B cell (primary cell): ENCODE results near the gene MTFMT. TPM values are rescaled to one million over a fixed set of nuclear protein-coding genes. Genes with fewer than 3 reads are reported as not detected.

Experiments
- ATAC-seq: fragments of 200-7000 bp; cut with Tn5 transposase; one replicate; pipeline ENCODE4 v1.10.0; 2021; ENCODE audit warnings: low read depth, mild to moderate bottlenecking, moderate number of reproducible peaks, moderate library complexity
- CTCF ChIA-PET: fragments of 350-600 bp; sonication (Branson Sonifier 250); formaldehyde crosslinking; loops from one replicate; lab custom pipeline; 2021; ENCODE audit warnings: antibody characterized with exemption, inconsistent platforms; lab: Charles Lee
- POLR2A ChIA-PET: fragments of 350-600 bp; sonication (Branson Sonifier 250); formaldehyde crosslinking; loops from one replicate; lab custom pipeline; 2021; ENCODE audit warnings: antibody characterized with exemption; lab: Charles Lee
- DNase-seq: peaks from one replicate; pipeline ENCODE4 v3.0.0; 2013
- H2AFZ ChIP-seq: 2 replicates; pipeline ENCODE4 v1.6.1; 2012; ENCODE audit warnings: mild to moderate bottlenecking, low read depth, low read length; ENCODE audit not compliant: insufficient read depth, poor library complexity, severe bottlenecking
- H3K27ac ChIP-seq, 2 donors: 1 replicate in 1 of 2; 2 replicates in 1 of 2; pipeline ENCODE4 v1.5.1; 2012 to 2013; ENCODE audit warnings: low read length in 2 of 2, mild to moderate bottlenecking in 2 of 2, moderate library complexity in 1 of 2
- H3K27me3 ChIP-seq, 4 experiments: fragments of 200-600 bp in 1 of 4; sonication (generic) in 1 of 4; replicated peaks in 1 of 4; 1 replicate in 2 of 4; 2 replicates in 2 of 4; pipeline versions ENCODE4 v1.6.1 to v1.7.0; 2013 to 2016; ENCODE audit warnings: low read length in 3 of 4, mild to moderate bottlenecking in 2 of 4, mixed read lengths in 1 of 4, moderate library complexity in 1 of 4; ENCODE audit not compliant: insufficient read depth in 4 of 4, control insufficient read depth in 3 of 4; ENCODE audit errors: control extremely low read depth in 1 of 4
- H3K36me3 ChIP-seq, 2 experiments: replicated peaks in 1 of 2; 1 replicate in 1 of 2; 2 replicates in 1 of 2; pipeline versions ENCODE4 v1.6.1 to v1.7.1; 2013; ENCODE audit warnings: low read length in 1 of 2; ENCODE audit not compliant: insufficient read depth in 2 of 2, control insufficient read depth in 1 of 2; ENCODE audit errors: control extremely low read depth in 1 of 2, extremely low read depth in 1 of 2
- H3K4me1 ChIP-seq, 2 donors: fragments of 200-600 bp in 1 of 2; sonication (generic) in 1 of 2; 1 replicate in 1 of 2; 2 replicates in 1 of 2; pipeline versions ENCODE4 v1.5.1 to v1.6.1; 2013 to 2017; ENCODE audit warnings: low read length in 2 of 2; ENCODE audit not compliant: control insufficient read depth in 2 of 2, insufficient read depth in 2 of 2
- H3K4me2 ChIP-seq: replicated peaks from 2 replicates; pipeline ENCODE3; 2012; ENCODE audit warnings: mild to moderate bottlenecking, low read depth, low read length; ENCODE audit not compliant: poor library complexity, severe bottlenecking
- H3K4me3 ChIP-seq, 5 experiments: fragments of 200-600 bp in 1 of 5; sonication (generic) in 1 of 5; 1 replicate in 3 of 5; 2 replicates in 2 of 5; pipeline versions ENCODE4 v1.5.1 to v1.7.0; 2011 to 2016; ENCODE audit warnings: low read length in 4 of 5, mild to moderate bottlenecking in 4 of 5, low read depth in 2 of 5, control low read depth in 1 of 5, moderate library complexity in 1 of 5; ENCODE audit not compliant: insufficient read depth in 1 of 5; ENCODE audit errors: control extremely low read depth in 1 of 5, extremely low read depth in 1 of 5
- H3K79me2 ChIP-seq: fragments of 200-600 bp; sonication (generic); one replicate; pipeline ENCODE4 v1.6.0; 2016; ENCODE audit warnings: low read length; ENCODE audit not compliant: control insufficient read depth, insufficient read depth
- H3K9ac ChIP-seq: fragments of 200-600 bp; sonication (generic); 2 replicates; pipeline ENCODE4 v1.6.1; 2017; ENCODE audit warnings: mild to moderate bottlenecking, low read length, moderate library complexity
- H3K9me3 ChIP-seq, 3 donors: one replicate each; pipeline versions ENCODE4 v1.6.1 to v1.7.1; 2013; ENCODE audit warnings: low read length in 2 of 3; ENCODE audit not compliant: control insufficient read depth in 2 of 3, insufficient read depth in 1 of 3; ENCODE audit errors: control extremely low read depth in 1 of 3
- H4K20me1 ChIP-seq: 2 replicates; pipeline ENCODE4 v1.6.0; 2012; ENCODE audit warnings: mild to moderate bottlenecking, low read length; ENCODE audit not compliant: insufficient read depth, control insufficient read depth, poor library complexity, severe bottlenecking
- H3K27ac Mint-ChIP-seq: one replicate; pipeline ENCODE4 v1.8.0; 2021; ENCODE audit warnings: mixed read lengths
- H3K27me3 Mint-ChIP-seq: one replicate; pipeline ENCODE4 v1.8.0; 2021; ENCODE audit warnings: mixed read lengths
- H3K4me1 Mint-ChIP-seq: one replicate; pipeline ENCODE4 v1.8.0; 2021; ENCODE audit warnings: mixed read lengths
- H3K4me3 Mint-ChIP-seq: one replicate; pipeline ENCODE4 v1.8.0; 2021; ENCODE audit warnings: mixed read lengths
- H3K9me3 Mint-ChIP-seq: one replicate; pipeline ENCODE4 v1.8.0; 2022; ENCODE audit warnings: mixed read lengths; ENCODE audit not compliant: insufficient read depth
- CTCF ChIP-seq: fragments of 200-600 bp; IDR thresholded peaks from one replicate; pipeline ENCODE4 v1.8.0; 2022; ENCODE audit warnings: antibody characterized with exemption, mild to moderate bottlenecking
- EZH2 ChIP-seq: IDR thresholded peaks from 2 replicates; pipeline ENCODE4 v1.6.1; 2012; ENCODE audit warnings: borderline replicate concordance, low read depth, mild to moderate bottlenecking, moderate library complexity, low read length; ENCODE audit not compliant: insufficient read depth, poor library complexity, severe bottlenecking
- WGBS: methylation state at CpG from one replicate; pipeline ENCODE4 v1.1.5; 2013; ENCODE audit warnings: missing lambda C conversion rate; ENCODE audit not compliant: insufficient coverage; 5-methylcytosine and 5-hydroxymethylcytosine counted together
- intact Hi-C: fragments of 100-400 bp; cut with micrococcal nuclease; formaldehyde crosslinking; loops from one replicate; pipeline ENCODE4 v1.10.0; 2022
- polyA plus RNA-seq: library from polyadenylated mRNA; depleted of rRNA; stranded (reverse); fragments of >200 nt; gene quantifications from 2 replicates; pipeline ENCODE4 v1.2.3, GENCODE V29; 2012
- total RNA-seq, 2 donors: library from RNA; stranded (reverse); fragments of 120-200 nt in 1 of 2; gene quantifications; 1 replicate in 1 of 2; 2 replicates in 1 of 2; pipeline versions ENCODE4 v1.2.3 to v1.2.4, GENCODE V29; 2013 to 2022

MTFMT gene
- total and polyA plus RNA-seq, 2 donors (not counting 1 experiment from before 2014, with no cell fraction given) = 10.0 to 14.3 TPM

GRCh38 chr15:65077981-65078352, 48.5 kb upstream of the MTFMT start:
- Histone ChIP-seq H3K4me2 (peak overlapping the region; percentile 65), H3K4me1 (peaks cover 0 to 6% of the 10 kb centered on the region in 2 donors), H3K9me3 (peaks cover 0 to 8% (median 0%) of the 10 kb centered on the region in 3 donors), H3K79me2 (no peaks in the 10 kb centered on the region), H3K27ac (no peak overlapping the region), H2AFZ (peak overlapping the region; percentile 70), H3K9ac (peak overlapping the region; percentile 27), H4K20me1 (no peaks in the 10 kb centered on the region), H3K4me3 (peak overlapping the region in 3 of 5 experiments; percentile 23 to 24 (median 24)), H3K27me3 (peaks cover 0 to 34% (median 8%) of the 10 kb centered on the region in 4 experiments), H3K36me3 (no peaks in the 10 kb centered on the region)
- CTCF ChIA-PET = interaction anchor here (0.7 to 4.1 kb wide), 7 partner anchors 9 to 546 kb away, joined by 3 to 19 read pairs (median 7); no protein-coding TSS in a partner anchor
- Mint-ChIP-seq H3K9me3 (no peaks in the 10 kb centered on the region), H3K4me3 (peak overlapping the region; percentile 63), H3K27me3 (peaks cover 49% of the 10 kb centered on the region), H3K27ac (no peak overlapping the region), H3K4me1 (peaks cover 9% of the 10 kb centered on the region)
- TF ChIP-seq EZH2 (no peak), CTCF (peak; percentile 17)
- ATAC-seq (no peak), DNase-seq (peak; percentile 62)
- POLR2A ChIA-PET = no interaction called here
- 15% methylated on average over 20 of the region's 24 CpGs for WGBS
- intact Hi-C loops = loop anchor here (1.0 kb wide), 1 partner anchor 45 kb away; no protein-coding TSS in a partner anchor

- peak overlapping the region; percentile 70 for H2AFZ ChIP-seq
- H3K27me3 ChIP-seq = peaks cover 0 to 30% (median 7%) of the 10 kb centered on the region in 4 experiments
- H3K27ac ChIP-seq = no peak overlapping the region
- no peaks in the 10 kb centered on the region for H4K20me1 ChIP-seq
- ATAC-seq = no peak
- Mint-ChIP-seq H3K4me1 (peaks cover 9% of the 10 kb centered on the region), H3K27me3 (peaks cover 43% of the 10 kb centered on the region), H3K27ac (no peak overlapping the region), H3K4me3 (peak overlapping the region; percentile 63), H3K9me3 (no peaks in the 10 kb centered on the region)
- POLR2A ChIA-PET = no interaction called here
- H3K4me1 ChIP-seq = peaks cover 0 to 6% of the 10 kb centered on the region in 2 donors
- CTCF ChIA-PET = interaction anchor here (0.7 to 4.1 kb wide), 4 partner anchors 10 to 545 kb away, joined by 3 to 19 read pairs (median 9); no protein-coding TSS in a partner anchor
- H3K4me2 ChIP-seq = peak overlapping the region; percentile 65
- H3K4me3 ChIP-seq = peak overlapping the region in 1 of 5 experiments; percentile 23
- DNase-seq = no peak
- intact Hi-C loops = no loop called here
- peaks cover 0 to 8% (median 0%) of the 10 kb centered on the region in 3 donors for H3K9me3 ChIP-seq
- WGBS = 76% methylated on average over 85 of the region's 85 CpGs
- TF ChIP-seq EZH2 (no peak), CTCF (no peak)
- no peak overlapping the region for H3K9ac ChIP-seq
- H3K79me2 ChIP-seq = no peaks in the 10 kb centered on the region
- H3K36me3 ChIP-seq = no peaks in the 10 kb centered on the region
Measured at GRCh38 chr15:65077291-65077980, 48.0 kb upstream of the MTFMT start.
